H9 (cell line): Measurements from ENCODE around the gene C11orf65. TPM values are rescaled to one million over a fixed set of nuclear protein-coding genes. Genes with fewer than 3 reads are reported as not detected.

ENCODE experiments used
- DNase-seq: peaks from one replicate; pipeline ENCODE4 v3.0.0-alpha.2; 2017
- H2AFZ ChIP-seq: one replicate; pipeline ENCODE4 v1.6.1; 2013; ENCODE audit warnings: mild to moderate bottlenecking, low read length, control low read depth, moderate library complexity
- H2AK5ac ChIP-seq: 2 replicates; pipeline ENCODE4 v1.6.1; 2013; ENCODE audit warnings: low read length, control low read depth, mixed read lengths; ENCODE audit not compliant: insufficient read length
- H2BK120ac ChIP-seq: one replicate; pipeline ENCODE4 v1.6.1; 2013; ENCODE audit warnings: low read depth, mild to moderate bottlenecking, low read length, control low read depth, inconsistent platforms; ENCODE audit not compliant: poor library complexity, severe bottlenecking
- H2BK12ac ChIP-seq: 2 replicates; pipeline ENCODE4 v1.6.1; 2013; ENCODE audit warnings: low read length, control low read depth, mixed read lengths, low read depth; ENCODE audit not compliant: insufficient read length
- H2BK15ac ChIP-seq: 2 replicates; pipeline ENCODE4 v1.6.1; 2013; ENCODE audit warnings: low read depth, low read length, control low read depth
- H2BK20ac ChIP-seq: one replicate; pipeline ENCODE4 v1.6.1; 2013; ENCODE audit warnings: low read depth, mild to moderate bottlenecking, low read length, control low read depth, inconsistent platforms; ENCODE audit not compliant: poor library complexity, severe bottlenecking
- H2BK5ac ChIP-seq: 2 replicates; pipeline ENCODE4 v1.6.1; 2013; ENCODE audit warnings: low read length, control low read depth, mixed read lengths; ENCODE audit not compliant: insufficient read length
- H3K14ac ChIP-seq: 2 replicates; pipeline ENCODE4 v1.6.1; 2013; ENCODE audit warnings: low read length, control low read depth; ENCODE audit not compliant: insufficient read depth
- H3K18ac ChIP-seq: 2 replicates; pipeline ENCODE4 v1.6.1; 2013; ENCODE audit warnings: low read depth, mild to moderate bottlenecking, mixed read lengths, low read length, control low read depth; ENCODE audit not compliant: insufficient read length
- H3K23ac ChIP-seq: 2 replicates; pipeline ENCODE4 v1.6.1; 2013; ENCODE audit warnings: low read length, control low read depth, mixed read lengths, low read depth; ENCODE audit not compliant: insufficient read length
- H3K23me2 ChIP-seq: 2 replicates; pipeline ENCODE4 v1.6.1; 2013; ENCODE audit warnings: low read depth, mild to moderate bottlenecking, mixed read lengths, low read length, control low read depth; ENCODE audit not compliant: insufficient read length, poor library complexity, severe bottlenecking
- H3K27ac ChIP-seq: 2 replicates; pipeline ENCODE4 v1.5.1; 2013; ENCODE audit warnings: low read length, control low read depth, mixed read lengths, low read depth; ENCODE audit not compliant: insufficient read length
- H3K27me3 ChIP-seq: 2 replicates; pipeline ENCODE4 v1.6.1; 2013; ENCODE audit warnings: low read length, control low read depth, inconsistent platforms; ENCODE audit not compliant: insufficient read depth
- H3K4ac ChIP-seq: 2 replicates; pipeline ENCODE4 v1.6.1; 2013; ENCODE audit warnings: low read depth, mild to moderate bottlenecking, control low read depth, inconsistent platforms, low read length, moderate library complexity
- H3K4me1 ChIP-seq: 2 replicates; pipeline ENCODE4 v1.6.1; 2013; ENCODE audit warnings: low read length, control low read depth, inconsistent platforms; ENCODE audit not compliant: insufficient read depth
- H3K4me2 ChIP-seq: 2 replicates; pipeline ENCODE4 v1.6.1; 2013; ENCODE audit warnings: low read length, control low read depth, mixed read lengths; ENCODE audit not compliant: insufficient read length, insufficient read depth
- H3K56ac ChIP-seq: 2 replicates; pipeline ENCODE4 v1.6.1; 2013; ENCODE audit warnings: low read depth, mild to moderate bottlenecking, mixed read lengths, low read length, control low read depth; ENCODE audit not compliant: insufficient read length
- H3K79me1 ChIP-seq: 2 replicates; pipeline ENCODE4 v1.6.1; 2013; ENCODE audit warnings: low read depth, mild to moderate bottlenecking, moderate library complexity, low read length, control low read depth, inconsistent platforms; ENCODE audit not compliant: insufficient read depth, poor library complexity, severe bottlenecking
- H3K79me2 ChIP-seq: 2 replicates; pipeline ENCODE4 v1.6.1; 2013; ENCODE audit warnings: low read length, control low read depth, inconsistent platforms; ENCODE audit not compliant: insufficient read depth
- H3K9ac ChIP-seq: 2 replicates; pipeline ENCODE4 v1.6.1; 2013; ENCODE audit warnings: low read length, control low read depth, mixed read lengths; ENCODE audit not compliant: insufficient read length; ENCODE audit errors: extremely low read depth
- H3K9me3 ChIP-seq: one replicate; pipeline ENCODE4 v1.6.1; 2013; ENCODE audit warnings: low read depth, low read length, inconsistent platforms; ENCODE audit not compliant: control insufficient read depth
- H3T11ph ChIP-seq: one replicate; pipeline ENCODE4 v1.6.1; 2013; ENCODE audit warnings: mild to moderate bottlenecking, low read length, control low read depth, inconsistent platforms
- H4K20me1 ChIP-seq: one replicate; pipeline ENCODE4 v1.6.1; 2013; ENCODE audit not compliant: control insufficient read depth, insufficient read length, insufficient read depth
- H4K5ac ChIP-seq: 2 replicates; pipeline ENCODE4 v1.6.1; 2013; ENCODE audit warnings: low read depth, mild to moderate bottlenecking, mixed read lengths, low read length, control low read depth; ENCODE audit not compliant: insufficient read length
- H4K8ac ChIP-seq: replicated peaks from 2 replicates; pipeline ENCODE4 v1.6.1; 2013; ENCODE audit warnings: low read length, control low read depth, mixed read lengths, low read depth; ENCODE audit not compliant: insufficient read length
- H4K91ac ChIP-seq: 2 replicates; pipeline ENCODE4 v1.6.1; 2013; ENCODE audit warnings: low read depth, mild to moderate bottlenecking, moderate library complexity, mixed read lengths, low read length, control low read depth; ENCODE audit not compliant: insufficient read length
- H3K27ac Mint-ChIP-seq, 3 experiments: 2 replicates in 2 of 3; 3 replicates in 1 of 3; pipeline ENCODE4 v1.8.0; 2020 to 2021; ENCODE audit warnings: mixed read lengths in 3 of 3, mild to moderate bottlenecking in 1 of 3, moderate library complexity in 1 of 3
- H3K27me3 Mint-ChIP-seq: 2 replicates; pipeline ENCODE4 v1.8.0; 2021; ENCODE audit warnings: low read depth, mild to moderate bottlenecking, moderate library complexity, mixed read lengths
- H3K36me3 Mint-ChIP-seq, 3 experiments: 2 replicates in 2 of 3; 3 replicates in 1 of 3; pipeline ENCODE4 v1.8.0; 2020 to 2021; ENCODE audit warnings: low read depth in 3 of 3, mixed read lengths in 3 of 3; ENCODE audit not compliant: insufficient read depth in 1 of 3
- H3K4me1 Mint-ChIP-seq, 2 experiments: 2 replicates each; pipeline ENCODE4 v1.8.0; 2020; ENCODE audit warnings: mixed read lengths in 2 of 2
- H3K4me3 Mint-ChIP-seq, 2 experiments: 2 replicates in 1 of 2; 3 replicates in 1 of 2; pipeline ENCODE4 v1.8.0; 2020 to 2021; ENCODE audit warnings: mild to moderate bottlenecking in 2 of 2, mixed read lengths in 2 of 2, moderate library complexity in 1 of 2
- H3K9me3 Mint-ChIP-seq, 2 experiments: 2 replicates in 1 of 2; 3 replicates in 1 of 2; pipeline ENCODE4 v1.8.0; 2020; ENCODE audit warnings: mild to moderate bottlenecking in 2 of 2, mixed read lengths in 2 of 2, moderate library complexity in 1 of 2
- total RNA-seq: library from RNA; stranded (reverse); gene quantifications from 2 replicates; pipeline ENCODE4 v1.2.1, GENCODE V29; 2021
- TF ChIP-seq, protein P1 (sequence below): fragments of 200-600 bp; sonication (generic); conservative IDR thresholded peaks from 3 replicates; pipeline ENCODE4 v1.8.0; 2021; ENCODE audit warnings: antibody characterized with exemption, mild to moderate bottlenecking

C11orf65 gene
- total RNA-seq, 1 experiment from 2014 or later, result 0.55 TPM

DNA sequence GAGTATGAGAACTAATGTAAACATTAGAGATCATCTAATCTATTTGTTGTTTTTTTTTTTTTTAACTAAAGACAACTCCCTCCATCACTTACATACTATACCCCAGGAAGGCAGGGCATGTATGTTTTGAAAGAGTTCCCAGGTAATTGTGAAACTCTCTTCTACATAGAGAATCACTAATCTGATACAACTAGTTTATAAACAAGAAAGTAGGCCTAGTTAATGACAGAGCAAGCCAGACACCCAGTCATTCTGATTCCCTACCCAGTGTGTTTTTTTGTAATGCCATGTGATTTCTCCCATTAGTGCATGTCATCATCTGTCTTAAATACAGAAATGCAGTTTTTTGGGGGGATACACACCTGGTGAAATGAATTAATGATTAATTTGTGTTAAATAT, 120.9 kb downstream of the C11orf65 start:
- H3K27ac Mint-ChIP-seq, result no peak overlapping the region
- no peak overlapping the region for H4K8ac ChIP-seq
- H3K23ac ChIP-seq, result no peak overlapping the region
- H2AFZ ChIP-seq, result no peak overlapping the region
- no peak for DNase-seq
- H2BK5ac ChIP-seq, result no peak overlapping the region
- H4K20me1 ChIP-seq, result no peaks in the 10 kb centered on the region
- H3K4me1 Mint-ChIP-seq, result no peaks in the 10 kb centered on the region
- H2AK5ac ChIP-seq, result no peak overlapping the region
- H3K4me2 ChIP-seq, result no peak overlapping the region
- H3K27ac ChIP-seq, result no peak overlapping the region
- H4K91ac ChIP-seq, result no peak overlapping the region
- no peak overlapping the region for H4K5ac ChIP-seq
- H3K9ac ChIP-seq, result no peak overlapping the region
- H3K9me3 Mint-ChIP-seq, result no peaks in the 10 kb centered on the region
- H3K4me3 Mint-ChIP-seq, result no peak overlapping the region
- H3K27me3 Mint-ChIP-seq, result no peaks in the 10 kb centered on the region
- H3K9me3 ChIP-seq, result no peaks in the 10 kb centered on the region
- H3K36me3 Mint-ChIP-seq, result peaks cover 3 to 16% (median 14%) of the 10 kb centered on the region in 3 experiments; a peak in 6 of 7 replicates
- no peak overlapping the region for H3T11ph ChIP-seq
- H3K14ac ChIP-seq, result no peak overlapping the region
- no peaks in the 10 kb centered on the region for H3K79me2 ChIP-seq
- no peak overlapping the region for H3K18ac ChIP-seq
- H3K79me1 ChIP-seq, result no peaks in the 10 kb centered on the region
- no peak overlapping the region for H3K56ac ChIP-seq
- H2BK15ac ChIP-seq, result no peak overlapping the region
- H2BK120ac ChIP-seq, result no peak overlapping the region
- no peaks in the 10 kb centered on the region for H3K4me1 ChIP-seq
- TF ChIP-seq, protein P1, sequence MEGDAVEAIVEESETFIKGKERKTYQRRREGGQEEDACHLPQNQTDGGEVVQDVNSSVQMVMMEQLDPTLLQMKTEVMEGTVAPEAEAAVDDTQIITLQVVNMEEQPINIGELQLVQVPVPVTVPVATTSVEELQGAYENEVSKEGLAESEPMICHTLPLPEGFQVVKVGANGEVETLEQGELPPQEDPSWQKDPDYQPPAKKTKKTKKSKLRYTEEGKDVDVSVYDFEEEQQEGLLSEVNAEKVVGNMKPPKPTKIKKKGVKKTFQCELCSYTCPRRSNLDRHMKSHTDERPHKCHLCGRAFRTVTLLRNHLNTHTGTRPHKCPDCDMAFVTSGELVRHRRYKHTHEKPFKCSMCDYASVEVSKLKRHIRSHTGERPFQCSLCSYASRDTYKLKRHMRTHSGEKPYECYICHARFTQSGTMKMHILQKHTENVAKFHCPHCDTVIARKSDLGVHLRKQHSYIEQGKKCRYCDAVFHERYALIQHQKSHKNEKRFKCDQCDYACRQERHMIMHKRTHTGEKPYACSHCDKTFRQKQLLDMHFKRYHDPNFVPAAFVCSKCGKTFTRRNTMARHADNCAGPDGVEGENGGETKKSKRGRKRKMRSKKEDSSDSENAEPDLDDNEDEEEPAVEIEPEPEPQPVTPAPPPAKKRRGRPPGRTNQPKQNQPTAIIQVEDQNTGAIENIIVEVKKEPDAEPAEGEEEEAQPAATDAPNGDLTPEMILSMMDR, result no peak
- no peaks in the 10 kb centered on the region for H3K27me3 ChIP-seq
- no peak overlapping the region for H2BK20ac ChIP-seq
- no peak overlapping the region for H3K4ac ChIP-seq
- no peak overlapping the region for H2BK12ac ChIP-seq
- no peaks in the 10 kb centered on the region for H3K23me2 ChIP-seq
